Astrocyte (in vitro differentiated cells and primary cell): ENCODE data around the gene CD63. TPM values are rescaled to one million over a fixed set of nuclear protein-coding genes. Genes with fewer than 3 reads are reported as not detected.

ENCODE experiments used
- DNase-seq: peaks from one replicate; pipeline ENCODE4 v3.0.0-alpha.2; 2010; ENCODE audit warnings: low read depth
- FAIRE-seq: peaks from 2 replicates; lab custom pipeline; 2011; peaks lifted over from hg19 to GRCh38; lab: Jason Lieb, UNC
- H2AFZ ChIP-seq: 2 replicates; pipeline ENCODE4 v1.6.0; 2012; ENCODE audit warnings: low read depth, low read length, inconsistent platforms
- H3K27ac ChIP-seq: 2 replicates; pipeline ENCODE4 v1.5.1; 2011; ENCODE audit warnings: low read depth, low read length, inconsistent platforms
- H3K27me3 ChIP-seq: 2 replicates; pipeline ENCODE4 v1.6.0; 2011; ENCODE audit warnings: low read length, inconsistent platforms; ENCODE audit not compliant: insufficient read depth
- H3K36me3 ChIP-seq: 2 replicates; pipeline ENCODE4 v1.5.1; 2011; ENCODE audit warnings: low read length, inconsistent platforms; ENCODE audit not compliant: insufficient read depth
- H3K4me1 ChIP-seq: 2 replicates; pipeline ENCODE4 v1.5.1; 2011; ENCODE audit warnings: low read length, inconsistent platforms; ENCODE audit not compliant: insufficient read depth
- H3K4me2 ChIP-seq: 2 replicates; pipeline ENCODE4 v1.6.0; 2012; ENCODE audit warnings: low read length, inconsistent platforms
- H3K4me3 ChIP-seq: 2 replicates; pipeline ENCODE4 v1.5.1; 2011; ENCODE audit warnings: low read depth, mild to moderate bottlenecking, low read length, inconsistent platforms; ENCODE audit not compliant: insufficient read depth
- H3K79me2 ChIP-seq: 2 replicates; pipeline ENCODE4 v1.6.0; 2012; ENCODE audit warnings: mild to moderate bottlenecking, low read length, inconsistent platforms; ENCODE audit not compliant: insufficient read depth
- H3K9ac ChIP-seq: 2 replicates; pipeline ENCODE4 v1.6.0; 2012; ENCODE audit warnings: mild to moderate bottlenecking, low read length, inconsistent platforms
- H3K9me3 ChIP-seq: 2 replicates; pipeline ENCODE4 v1.5.1; 2012; ENCODE audit warnings: low read depth, mild to moderate bottlenecking, low read length, inconsistent platforms; ENCODE audit not compliant: insufficient read depth
- H4K20me1 ChIP-seq: 2 replicates; pipeline ENCODE4 v1.6.0; 2012; ENCODE audit warnings: low read length, inconsistent platforms; ENCODE audit not compliant: insufficient read depth
- H3K27ac Mint-ChIP-seq: one replicate; pipeline ENCODE4 v1.8.0; 2021; ENCODE audit warnings: mild to moderate bottlenecking, mixed read lengths; ENCODE audit not compliant: unreplicated experiment
- H3K27me3 Mint-ChIP-seq: one replicate; pipeline ENCODE4 v1.8.0; 2021; ENCODE audit warnings: low read depth, mixed read lengths; ENCODE audit not compliant: unreplicated experiment
- H3K36me3 Mint-ChIP-seq: one replicate; pipeline ENCODE4 v1.8.0; 2021; ENCODE audit warnings: low read depth, mixed read lengths; ENCODE audit not compliant: unreplicated experiment
- H3K4me1 Mint-ChIP-seq: one replicate; pipeline ENCODE4 v1.8.0; 2021; ENCODE audit warnings: low read depth, mixed read lengths; ENCODE audit not compliant: unreplicated experiment
- H3K4me3 Mint-ChIP-seq: one replicate; pipeline ENCODE4 v1.8.0; 2021; ENCODE audit warnings: mild to moderate bottlenecking, moderate library complexity, mixed read lengths; ENCODE audit not compliant: unreplicated experiment
- H3K9me3 Mint-ChIP-seq: one replicate; pipeline ENCODE4 v1.8.0; 2021; ENCODE audit warnings: mild to moderate bottlenecking, mixed read lengths; ENCODE audit not compliant: unreplicated experiment
- EZH2 ChIP-seq: IDR thresholded peaks from 2 replicates; pipeline ENCODE4 v1.6.1; 2012; ENCODE audit warnings: mild to moderate bottlenecking, low read length, inconsistent platforms; ENCODE audit not compliant: insufficient read depth
- total RNA-seq: library from RNA; stranded (reverse); gene quantifications from 2 replicates; pipeline ENCODE4 v1.2.1, GENCODE V29; 2021
- TF ChIP-seq, protein P1 (sequence below): IDR thresholded peaks from 2 replicates; pipeline ENCODE4 v1.5.1; 2011; ENCODE audit warnings: low read depth, mild to moderate bottlenecking, inconsistent platforms, low read length, moderate library complexity; ENCODE audit not compliant: insufficient read depth

The CD63 gene
- total RNA-seq, 1 donor from 2014 or later = 1,014 TPM

DNA sequence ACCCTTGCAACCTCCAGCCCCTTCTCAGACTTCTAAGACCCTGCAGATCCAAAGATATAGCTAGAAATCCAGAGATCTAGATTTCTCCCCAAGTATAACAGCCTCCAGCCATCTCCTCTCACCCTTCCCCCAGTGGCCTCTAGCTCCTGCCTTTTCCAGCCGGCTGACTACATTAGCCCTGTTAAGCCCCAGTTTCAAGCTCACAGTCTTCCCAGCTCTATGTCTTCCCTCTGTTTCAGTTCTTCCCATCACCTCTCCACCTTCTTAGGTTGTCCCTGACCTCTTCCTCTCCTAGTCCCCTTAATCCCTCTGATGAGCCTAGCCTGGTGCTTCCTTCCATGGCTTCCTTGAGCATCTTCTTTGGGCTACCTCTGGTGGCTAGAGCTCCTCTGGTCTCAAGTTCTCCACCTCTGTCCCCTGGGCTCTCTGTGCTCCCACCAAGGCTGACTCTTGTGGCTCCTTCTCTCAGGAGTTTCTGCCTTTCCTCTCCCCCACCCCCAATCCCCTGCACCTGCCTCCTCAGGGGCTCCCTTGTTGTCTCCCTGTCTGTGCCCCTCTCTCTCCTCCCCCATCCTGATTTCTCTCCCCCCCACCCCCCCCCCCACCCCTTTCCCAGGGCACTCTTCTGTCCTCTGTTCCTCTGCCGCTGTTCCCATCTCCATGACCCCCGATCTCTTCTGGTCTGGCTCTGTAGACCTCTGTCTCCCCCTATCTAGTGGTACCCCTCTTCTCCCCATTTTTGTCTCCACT is 13.3 kb upstream of the CD63 start:
- peaks cover 25% of the 10 kb centered on the region for H3K4me1 ChIP-seq
- peak overlapping the region; percentile 46 for H2AFZ ChIP-seq
- Mint-ChIP-seq H3K4me1 (peaks cover 30% of the 10 kb centered on the region), H3K9me3 (no peaks in the 10 kb centered on the region), H3K36me3 (no peaks in the 10 kb centered on the region), H3K27ac (peak overlapping the region; percentile 77), H3K27me3 (no peaks in the 10 kb centered on the region), H3K4me3 (peak overlapping the region; percentile 84)
- no peaks in the 10 kb centered on the region for H3K9me3 ChIP-seq
- H3K4me2 ChIP-seq = peak overlapping the region; percentile 98
- peaks cover 27% of the 10 kb centered on the region for H4K20me1 ChIP-seq
- H3K9ac ChIP-seq = peak overlapping the region; percentile 85
- no peak for TF ChIP-seq EZH2
- TF ChIP-seq, protein P1, sequence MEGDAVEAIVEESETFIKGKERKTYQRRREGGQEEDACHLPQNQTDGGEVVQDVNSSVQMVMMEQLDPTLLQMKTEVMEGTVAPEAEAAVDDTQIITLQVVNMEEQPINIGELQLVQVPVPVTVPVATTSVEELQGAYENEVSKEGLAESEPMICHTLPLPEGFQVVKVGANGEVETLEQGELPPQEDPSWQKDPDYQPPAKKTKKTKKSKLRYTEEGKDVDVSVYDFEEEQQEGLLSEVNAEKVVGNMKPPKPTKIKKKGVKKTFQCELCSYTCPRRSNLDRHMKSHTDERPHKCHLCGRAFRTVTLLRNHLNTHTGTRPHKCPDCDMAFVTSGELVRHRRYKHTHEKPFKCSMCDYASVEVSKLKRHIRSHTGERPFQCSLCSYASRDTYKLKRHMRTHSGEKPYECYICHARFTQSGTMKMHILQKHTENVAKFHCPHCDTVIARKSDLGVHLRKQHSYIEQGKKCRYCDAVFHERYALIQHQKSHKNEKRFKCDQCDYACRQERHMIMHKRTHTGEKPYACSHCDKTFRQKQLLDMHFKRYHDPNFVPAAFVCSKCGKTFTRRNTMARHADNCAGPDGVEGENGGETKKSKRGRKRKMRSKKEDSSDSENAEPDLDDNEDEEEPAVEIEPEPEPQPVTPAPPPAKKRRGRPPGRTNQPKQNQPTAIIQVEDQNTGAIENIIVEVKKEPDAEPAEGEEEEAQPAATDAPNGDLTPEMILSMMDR = no peak
- H3K79me2 ChIP-seq = peaks cover 10% of the 10 kb centered on the region
- H3K27ac ChIP-seq = peak overlapping the region; percentile 27
- no peak for FAIRE-seq
- no peaks in the 10 kb centered on the region for H3K36me3 ChIP-seq
- no peaks in the 10 kb centered on the region for H3K27me3 ChIP-seq
- H3K4me3 ChIP-seq = peak overlapping the region; percentile 55
- no peak for DNase-seq

DNA sequence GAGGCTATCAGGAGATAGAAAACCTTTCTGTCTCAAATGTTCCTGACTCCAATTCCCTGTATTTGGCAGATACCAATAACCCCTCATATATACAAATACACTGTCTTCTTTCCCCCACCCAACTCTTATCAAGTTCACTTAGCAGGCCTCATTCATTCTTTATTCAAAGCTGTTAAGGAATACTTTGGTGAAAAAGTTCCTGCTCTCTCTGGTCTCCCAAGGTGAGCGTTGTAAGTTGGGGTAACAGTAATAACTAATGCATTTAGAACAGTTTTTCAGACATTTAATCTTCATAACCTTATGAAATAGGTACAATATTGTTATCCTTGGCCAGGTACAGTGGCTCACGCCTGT is 10.2 kb upstream of the CD63 start:
- Mint-ChIP-seq H3K4me1 (peaks cover 15% of the 10 kb centered on the region), H3K36me3 (no peaks in the 10 kb centered on the region), H3K27ac (no peak overlapping the region), H3K27me3 (no peaks in the 10 kb centered on the region), H3K4me3 (peak overlapping the region; percentile 84), H3K9me3 (no peaks in the 10 kb centered on the region)
- Histone ChIP-seq H3K36me3 (no peaks in the 10 kb centered on the region), H3K79me2 (peaks cover 5% of the 10 kb centered on the region), H3K4me1 (peaks cover 20% of the 10 kb centered on the region), H2AFZ (no peak overlapping the region), H3K9me3 (no peaks in the 10 kb centered on the region), H3K27me3 (no peaks in the 10 kb centered on the region), H3K27ac (no peak overlapping the region), H3K4me2 (peak overlapping the region; percentile 94), H3K9ac (no peak overlapping the region), H4K20me1 (peaks cover under 1% of the 10 kb centered on the region), H3K4me3 (peak overlapping the region; percentile 73)
- no peak for TF ChIP-seq EZH2
- TF ChIP-seq, protein P1 = no peak
- FAIRE-seq (no peak), DNase-seq (no peak)
